ENCODE data around the gene GAMT. TPM values are rescaled to one million over a fixed set of nuclear protein-coding genes. Genes with fewer than 3 reads are reported as not detected.

Gene GAMT
- total RNA-seq, 1 donor from 2014 or later, result 56.4 TPM

- H3K27ac ChIP-seq, result no peak overlapping the region
- H3K4me1 ChIP-seq, result peaks cover 0 to 5% of the 10 kb centered on the region in 2 donors
- intact Hi-C loops (cut with DNase I), result no loop called here
- no peak for DNase-seq (ENCODE audit: low spot score in 2 of 2)
- peaks cover 48 to 57% of the 10 kb centered on the region in 2 donors for H3K36me3 ChIP-seq
- TF ChIP-seq CTCF (IDR thresholded peaks at IDR 0.05), result no peak
- H3K27me3 ChIP-seq, result no peaks in the 10 kb centered on the region
- H3K4me3 ChIP-seq, result no peak overlapping the region
- no peaks in the 10 kb centered on the region for H3K9me3 ChIP-seq
Measured at GRCh38 chr19:1392407-1392806, 8.9 kb downstream of the GAMT start.

- Histone ChIP-seq H3K27ac (no peak overlapping the region), H3K36me3 (peaks cover 48 to 68% of the 10 kb centered on the region in 2 donors), H3K27me3 (no peaks in the 10 kb centered on the region), H3K4me1 (no peaks in the 10 kb centered on the region), H3K4me3 (no peak overlapping the region), H3K9me3 (no peaks in the 10 kb centered on the region)
- intact Hi-C loops (cut with DNase I), result no loop called here
- TF ChIP-seq CTCF (IDR thresholded peaks at IDR 0.05), result no peak
- no peak for DNase-seq (ENCODE audit: low spot score in 2 of 2)
Measured at GRCh38 chr19:1390890-1391423, 10.4 kb downstream of the GAMT start.

- DNase-seq (ENCODE audit: low spot score in 2 of 2), result no peak
- intact Hi-C loops (cut with DNase I), result no loop called here
- H3K4me1 ChIP-seq, result peaks cover 6 to 10% of the 10 kb centered on the region in 2 donors
- H3K27me3 ChIP-seq, result no peaks in the 10 kb centered on the region
- peaks cover 48 to 69% of the 10 kb centered on the region in 2 donors for H3K36me3 ChIP-seq
- H3K9me3 ChIP-seq, result no peaks in the 10 kb centered on the region
- TF ChIP-seq CTCF (IDR thresholded peaks at IDR 0.05), result no peak
- H3K4me3 ChIP-seq, result no peak overlapping the region
- H3K27ac ChIP-seq, result no peak overlapping the region
Measured at GRCh38 chr19:1389033-1389940, 12.1 kb downstream of the GAMT start.

GRCh38 chr19:1388637-1389026, 12.7 kb downstream of the GAMT start:
- TF ChIP-seq CTCF (IDR thresholded peaks at IDR 0.05), result no peak
- Histone ChIP-seq H3K27me3 (no peaks in the 10 kb centered on the region), H3K9me3 (no peaks in the 10 kb centered on the region), H3K36me3 (peaks cover 45 to 67% of the 10 kb centered on the region in 2 donors), H3K4me3 (no peak overlapping the region), H3K27ac (no peak overlapping the region), H3K4me1 (peaks cover 8 to 10% of the 10 kb centered on the region in 2 donors)
- no peak for DNase-seq (ENCODE audit: low spot score in 2 of 2)
- intact Hi-C loops (cut with DNase I), result no loop called here

- peaks cover 39 to 60% of the 10 kb centered on the region in 2 donors for H3K36me3 ChIP-seq
- H3K27ac ChIP-seq, result no peak overlapping the region
- no peak overlapping the region for H3K4me3 ChIP-seq
- intact Hi-C loops (cut with DNase I), result no loop called here
- H3K4me1 ChIP-seq, result peaks cover 8 to 10% of the 10 kb centered on the region in 2 donors
- no peaks in the 10 kb centered on the region for H3K9me3 ChIP-seq
- no peak for TF ChIP-seq CTCF (IDR thresholded peaks at IDR 0.05)
- no peak for DNase-seq (ENCODE audit: low spot score in 2 of 2)
- no peaks in the 10 kb centered on the region for H3K27me3 ChIP-seq
Measured at GRCh38 chr19:1387684-1388636, 13.4 kb downstream of the GAMT start.
